NT2/D1 (cell line): Measurements from ENCODE around the gene ZNF226.

Experiments
- SUZ12 ChIP-seq: IDR thresholded peaks from 2 replicates; pipeline ENCODE4 v1.6.1; 2011; ENCODE audit not compliant: insufficient read length, insufficient read depth; ENCODE audit errors: extremely low read depth
- YY1 ChIP-seq: IDR thresholded peaks from 2 replicates; pipeline ENCODE4 v1.6.1; 2011; ENCODE audit not compliant: insufficient read length, insufficient read depth
- ZNF274 ChIP-seq: IDR thresholded peaks from 2 replicates; pipeline ENCODE4 v1.6.1; 2011; ENCODE audit warnings: mild to moderate bottlenecking, low read depth, low read length

DNA sequence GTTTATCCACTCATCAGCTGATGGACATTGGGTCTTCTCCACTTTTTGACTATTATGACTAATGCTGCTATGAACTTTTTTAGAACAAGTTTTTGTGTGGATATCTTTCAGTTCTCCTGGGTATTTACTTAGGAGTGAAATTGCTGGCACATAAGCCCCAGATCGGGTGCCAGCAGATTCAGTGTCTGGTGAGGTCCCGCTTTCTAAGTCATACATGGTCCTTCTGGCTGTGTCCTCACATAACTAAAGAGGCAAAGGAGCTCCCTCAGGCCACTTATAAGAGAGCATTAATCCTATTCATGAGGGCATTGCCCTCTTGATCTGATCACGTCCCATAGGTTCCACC is 600 bp upstream of the ZNF226 start:
- TF ChIP-seq YY1 (no peak), SUZ12 (no peak), ZNF274 (no peak)
